Renal cortex interstitium (tissue), 15 donors: ENCODE data around the gene DAGLB. TPM values are rescaled to one million over a fixed set of nuclear protein-coding genes. Genes with fewer than 3 reads are reported as not detected.

Source experiments
- DNase-seq, 11 donors: peaks; one replicate each; pipeline ENCODE4 v3.0.0-alpha.2; 2013; ENCODE audit warnings: low read depth in 9 of 11, low spot score in 4 of 11; ENCODE audit errors: extremely low read depth in 1 of 11
- long read RNA-seq, 16 experiments: transcript quantifications; one replicate each; lab custom pipeline, GENCODE V29; 2026
- polyA plus RNA-seq, 3 donors: library from polyadenylated mRNA; unstranded; fragments of 120-200 nt; gene quantifications; one replicate each; pipeline ENCODE4 v1.2.1, GENCODE V29; 2013; ENCODE audit not compliant: insufficient read length in 3 of 3

The DAGLB gene, protein sequence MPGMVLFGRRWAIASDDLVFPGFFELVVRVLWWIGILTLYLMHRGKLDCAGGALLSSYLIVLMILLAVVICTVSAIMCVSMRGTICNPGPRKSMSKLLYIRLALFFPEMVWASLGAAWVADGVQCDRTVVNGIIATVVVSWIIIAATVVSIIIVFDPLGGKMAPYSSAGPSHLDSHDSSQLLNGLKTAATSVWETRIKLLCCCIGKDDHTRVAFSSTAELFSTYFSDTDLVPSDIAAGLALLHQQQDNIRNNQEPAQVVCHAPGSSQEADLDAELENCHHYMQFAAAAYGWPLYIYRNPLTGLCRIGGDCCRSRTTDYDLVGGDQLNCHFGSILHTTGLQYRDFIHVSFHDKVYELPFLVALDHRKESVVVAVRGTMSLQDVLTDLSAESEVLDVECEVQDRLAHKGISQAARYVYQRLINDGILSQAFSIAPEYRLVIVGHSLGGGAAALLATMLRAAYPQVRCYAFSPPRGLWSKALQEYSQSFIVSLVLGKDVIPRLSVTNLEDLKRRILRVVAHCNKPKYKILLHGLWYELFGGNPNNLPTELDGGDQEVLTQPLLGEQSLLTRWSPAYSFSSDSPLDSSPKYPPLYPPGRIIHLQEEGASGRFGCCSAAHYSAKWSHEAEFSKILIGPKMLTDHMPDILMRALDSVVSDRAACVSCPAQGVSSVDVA
- polyA plus RNA-seq = 10 to 100 TPM; 14.7 to 17.4 (median 17.3) TPM
- long read RNA-seq, donor 1, partial matches to known transcripts = 0 of 2 reads
- long read RNA-seq, donor 1, other reads (novel, unspliced or antisense) = 0 of 2 reads
- long read RNA-seq, donor 2, partial matches to known transcripts = 0 of 1 reads
- long read RNA-seq, donor 2, other reads (novel, unspliced or antisense) = 0 of 1 reads
- long read RNA-seq, donor 3, transcript DAGLB-201 (15 exons, 2,897 nt) = major isoform, 5 of 5 reads
- long read RNA-seq, donor 3, partial matches to known transcripts = 0 of 5 reads
- long read RNA-seq, donor 3, other reads (novel, unspliced or antisense) = 0 of 5 reads
- long read RNA-seq, donor 4 = 0 reads
- long read RNA-seq, donor 5 = 0 reads
- long read RNA-seq, donor 6, partial matches to known transcripts = 0 of 2 reads
- long read RNA-seq, donor 6, other reads (novel, unspliced or antisense) = 0 of 2 reads
- long read RNA-seq, donor 7, transcript DAGLB-201 (15 exons, 2,897 nt) = major isoform, 5 of 5 reads
- long read RNA-seq, donor 7, partial matches to known transcripts = 0 of 5 reads
- long read RNA-seq, donor 7, other reads (novel, unspliced or antisense) = 0 of 5 reads
- long read RNA-seq, donor 8 = 0 reads
- long read RNA-seq, donor 9, partial matches to known transcripts = 0 of 1 reads
- long read RNA-seq, donor 9, other reads (novel, unspliced or antisense) = 0 of 1 reads
- long read RNA-seq, donor 10, partial matches to known transcripts = 6 of 8 reads
- long read RNA-seq, donor 10, other reads (novel, unspliced or antisense) = 0 of 8 reads
- long read RNA-seq, donor 11, partial matches to known transcripts = 0 of 3 reads
- long read RNA-seq, donor 11, other reads (novel, unspliced or antisense) = 0 of 3 reads
- long read RNA-seq, donor 12, partial matches to known transcripts = 0 of 2 reads
- long read RNA-seq, donor 12, other reads (novel, unspliced or antisense) = 0 of 2 reads
- long read RNA-seq, donor 13 = 0 reads
- long read RNA-seq, donor 14, transcript DAGLB-201 (15 exons, 2,897 nt) = major isoform, 5 of 5 reads
- long read RNA-seq, donor 14, partial matches to known transcripts = 0 of 5 reads
- long read RNA-seq, donor 14, other reads (novel, unspliced or antisense) = 0 of 5 reads
- long read RNA-seq, donor 15, partial matches to known transcripts = 0 of 2 reads
- long read RNA-seq, donor 15, other reads (novel, unspliced or antisense) = 0 of 2 reads
- long read RNA-seq, donor 16, transcript DAGLB-201 (15 exons, 2,897 nt) = major isoform, 8 of 8 reads
- long read RNA-seq, donor 16, partial matches to known transcripts = 0 of 8 reads
- long read RNA-seq, donor 16, other reads (novel, unspliced or antisense) = 0 of 8 reads

DNA sequence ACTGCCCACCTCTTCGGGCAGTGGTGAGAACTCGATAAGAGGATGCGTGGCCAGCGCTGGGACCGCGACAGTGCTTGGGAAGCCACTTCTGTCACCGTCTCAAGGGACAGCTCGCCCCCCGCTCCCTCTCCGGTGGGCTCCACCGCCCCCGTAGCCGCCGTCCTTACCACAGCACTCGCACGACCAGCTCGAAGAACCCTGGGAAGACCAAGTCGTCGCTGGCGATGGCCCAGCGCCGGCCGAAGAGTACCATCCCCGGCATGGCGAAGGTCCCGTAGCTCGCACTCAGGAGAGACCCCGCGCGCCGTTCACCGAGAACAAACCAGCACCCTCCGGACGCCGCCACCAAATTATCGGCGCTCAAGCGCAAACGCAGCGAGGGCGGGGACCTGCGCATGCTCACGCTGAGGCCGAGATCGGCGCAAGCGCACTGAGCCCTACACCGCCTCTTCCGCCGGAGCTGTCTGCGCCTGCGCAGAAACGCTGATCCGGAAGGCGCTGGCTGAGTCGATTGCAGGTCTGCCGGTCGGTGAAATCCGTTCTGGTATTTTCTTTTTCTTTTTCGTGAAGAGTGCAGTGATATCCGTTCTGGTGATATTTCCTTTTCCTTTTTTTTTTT is at the start of gene DAGLB:
TSS of gene DAGLB (minus strand) at position 374 of the 619 bp plus-strand sequence. CDS start at position 262, 112 bp downstream.
- DNase-seq = peak; percentile 85 to 94 (median 92)

DNA sequence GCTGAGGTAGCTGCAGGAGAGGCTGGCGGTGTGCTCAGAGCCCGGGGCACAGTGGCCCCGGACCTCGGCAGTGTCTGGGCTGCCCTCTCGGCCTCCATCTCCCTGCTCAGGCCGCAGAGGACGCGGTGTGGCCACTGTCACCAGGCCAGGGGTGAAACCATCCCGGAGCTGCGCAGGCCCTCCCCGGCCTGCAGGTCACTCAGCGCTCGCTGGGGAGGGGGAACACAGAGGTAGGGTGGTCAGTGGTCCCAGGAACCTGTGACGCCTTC is 49.8 kb upstream of the DAGLB start:
- no peak for DNase-seq

DNA sequence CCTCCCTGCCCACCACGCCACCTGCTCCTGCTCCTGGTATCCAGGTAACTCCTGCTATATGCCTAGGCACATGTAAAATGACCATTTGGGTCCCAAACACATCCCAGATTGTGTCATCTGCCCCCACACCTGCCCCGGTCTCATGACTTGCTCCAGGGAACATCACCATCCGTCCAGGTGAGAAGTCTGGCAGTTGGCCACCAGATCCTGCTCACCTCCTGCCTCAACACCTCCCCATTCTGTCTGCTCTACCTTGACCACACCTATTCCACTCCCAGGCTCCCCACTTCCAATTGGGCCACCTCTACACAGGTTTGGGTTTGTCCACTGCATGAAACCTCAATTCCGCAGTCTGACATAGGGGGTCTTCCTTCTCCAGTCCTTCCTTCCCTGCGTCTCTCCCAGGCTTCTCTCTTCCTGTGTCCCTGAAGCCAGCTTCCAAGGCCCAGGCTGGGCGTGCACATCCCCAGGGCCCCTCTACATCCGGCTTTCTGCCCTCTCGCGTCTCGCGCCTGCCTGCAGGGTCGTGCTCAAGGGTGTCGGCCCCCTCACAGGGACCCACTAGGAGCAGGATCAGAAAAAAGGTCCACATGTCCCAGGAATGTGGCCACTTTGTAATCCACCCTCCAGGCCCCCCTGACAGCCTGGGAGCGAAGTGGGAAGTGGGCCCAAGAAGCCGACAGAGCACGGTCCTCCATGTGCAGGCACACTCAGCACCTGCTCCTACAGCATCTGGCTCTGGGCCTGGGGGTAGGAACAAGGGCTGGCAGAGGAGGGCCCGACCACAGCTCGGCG is 49.3 kb upstream of the DAGLB start:
- DNase-seq = no peak

DNA sequence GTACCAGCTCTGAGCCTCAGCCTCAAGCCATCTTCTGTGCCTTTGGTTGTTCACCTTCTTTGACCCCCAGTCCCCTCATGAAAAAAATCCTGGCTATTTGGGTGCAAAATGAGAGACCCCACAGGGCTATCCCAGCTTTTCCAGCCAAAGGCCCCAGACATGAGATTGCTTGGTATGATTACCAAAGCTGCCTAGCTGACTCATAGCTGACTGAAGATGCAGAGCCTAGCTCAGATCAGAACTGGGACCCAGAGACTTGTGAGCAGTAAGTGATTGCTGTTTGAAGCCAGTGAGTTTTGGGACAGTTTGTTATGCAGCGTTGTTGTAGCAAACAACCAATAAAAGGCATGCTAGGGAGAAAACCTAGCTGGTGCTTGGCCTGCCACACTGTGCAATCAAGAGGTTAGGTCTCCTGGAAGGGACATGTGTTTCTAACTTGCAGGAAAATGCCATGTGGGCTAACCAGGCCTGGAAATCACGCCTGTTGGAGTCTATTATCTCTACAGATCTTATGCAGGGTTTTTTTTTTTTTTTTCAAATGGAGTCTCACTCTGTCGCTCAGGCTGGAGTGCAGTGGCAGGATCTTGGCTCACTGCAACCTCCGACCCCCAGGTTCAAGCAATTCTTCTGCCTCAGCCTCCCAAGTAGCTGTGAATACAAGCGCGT is 48.0 kb upstream of the DAGLB start:
- DNase-seq = no peak

DNA sequence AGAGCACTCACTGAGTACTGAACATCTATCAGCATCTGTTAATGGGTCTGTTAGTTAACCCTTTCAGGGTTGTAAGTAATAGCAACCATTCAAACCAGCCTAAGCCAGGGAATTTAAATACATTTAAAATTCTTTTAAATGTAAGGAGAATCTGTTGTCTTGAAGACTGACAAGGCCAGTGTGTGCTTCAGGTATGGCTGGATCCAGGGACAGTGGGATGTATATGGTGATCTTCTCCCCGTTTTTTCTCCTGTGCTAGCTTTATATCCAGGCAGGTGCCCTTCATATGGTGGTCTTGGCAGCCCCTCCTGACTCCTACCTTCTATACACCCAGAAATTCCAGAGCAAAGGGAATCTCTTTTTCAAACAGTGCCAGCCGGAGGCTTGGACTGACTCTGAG is 46.6 kb upstream of the DAGLB start:
- DNase-seq = no peak

DNA sequence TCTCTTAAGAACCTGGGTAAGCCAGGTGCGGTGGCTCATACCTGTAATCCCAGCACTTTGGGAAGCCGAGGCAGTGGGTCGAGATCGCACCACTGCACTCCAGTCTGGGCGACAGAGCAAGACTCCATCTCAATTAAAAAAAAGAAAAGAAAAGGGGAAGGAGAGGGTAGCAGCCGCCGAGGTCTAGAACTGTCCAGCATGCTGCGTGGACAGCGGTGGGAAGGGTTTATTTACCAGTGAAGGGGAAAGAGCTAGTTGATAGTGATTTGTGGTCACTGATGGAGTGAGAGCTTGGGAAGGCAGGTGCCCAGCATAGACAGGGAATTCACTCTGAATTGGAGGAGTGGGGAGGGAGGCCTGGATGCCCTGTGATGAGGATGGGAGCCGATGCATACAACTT is 43.4 kb upstream of the DAGLB start:
- no peak for DNase-seq

DNA sequence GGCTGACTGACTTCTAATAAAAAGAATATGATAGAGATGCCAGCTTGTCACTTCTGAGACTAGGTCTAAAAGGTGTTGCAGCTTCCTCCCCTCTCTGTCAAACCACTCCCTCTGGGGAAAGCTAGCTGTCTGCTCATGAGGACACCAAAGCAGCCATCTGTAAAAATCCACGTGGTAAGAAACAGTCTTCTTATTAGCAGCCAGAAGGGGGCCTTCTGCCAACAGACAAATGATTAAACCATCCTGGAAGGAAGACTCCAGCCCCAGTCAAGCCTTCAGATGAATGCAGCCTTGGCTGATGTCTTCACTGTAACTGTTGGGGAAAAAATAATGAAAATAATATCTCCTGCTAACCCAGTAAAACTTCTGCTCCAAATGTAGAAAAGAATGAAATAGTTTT is 41.9 kb upstream of the DAGLB start:
- DNase-seq = no peak

DNA sequence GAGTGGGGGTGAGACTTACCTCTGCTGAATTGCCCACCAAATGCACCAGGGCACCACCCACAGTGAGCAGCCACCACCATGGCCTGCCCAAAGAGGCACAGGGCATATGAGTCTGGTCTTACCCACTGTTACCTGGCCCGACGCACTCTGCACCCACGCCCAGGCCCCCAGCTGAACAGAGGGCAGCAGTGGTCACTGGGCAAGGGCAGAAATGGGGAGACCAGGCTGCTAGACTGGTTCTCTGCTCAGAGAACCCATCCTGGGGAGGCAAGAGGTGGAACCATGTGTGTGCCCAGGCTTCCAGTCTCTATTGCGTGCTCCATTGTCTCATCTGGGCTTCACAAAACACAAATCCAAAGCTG is 39.4 kb upstream of the DAGLB start:
- DNase-seq = no peak

DNA sequence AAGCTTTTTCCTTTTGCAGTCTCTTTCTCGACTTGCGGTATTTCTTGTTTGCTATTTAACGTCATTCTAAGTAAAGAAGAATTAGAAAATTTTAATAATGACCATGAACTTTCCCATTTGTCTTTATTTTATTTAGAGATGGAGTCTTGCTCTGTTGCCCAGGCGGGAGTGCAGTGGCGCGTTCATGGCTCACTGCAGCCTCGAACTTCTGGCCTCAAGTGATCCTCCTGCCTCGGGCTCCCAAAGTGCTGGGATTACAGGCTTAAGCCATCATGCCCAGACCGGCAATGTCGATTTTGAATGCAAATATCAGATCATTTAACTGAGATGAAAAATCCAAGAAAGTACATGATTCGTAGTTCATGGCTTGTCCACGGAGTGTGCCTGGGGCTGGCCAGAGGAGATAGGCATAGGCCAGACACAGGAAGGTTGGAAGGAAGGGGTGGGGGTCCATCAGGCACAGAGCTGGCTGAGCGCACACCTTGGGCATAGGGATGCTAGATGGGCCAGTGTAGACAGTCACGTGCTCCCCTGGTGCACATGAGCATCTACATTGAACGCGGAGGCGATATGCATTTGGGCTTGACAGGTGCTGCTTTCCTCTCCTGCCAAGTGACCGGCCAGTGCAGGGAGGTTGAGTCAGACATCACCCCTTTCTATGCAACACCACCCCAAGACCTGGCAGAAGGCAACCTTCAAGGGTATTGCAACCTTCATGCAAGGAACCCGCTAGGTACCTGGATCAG is 38.9 kb upstream of the DAGLB start:
- DNase-seq = no peak

DNA sequence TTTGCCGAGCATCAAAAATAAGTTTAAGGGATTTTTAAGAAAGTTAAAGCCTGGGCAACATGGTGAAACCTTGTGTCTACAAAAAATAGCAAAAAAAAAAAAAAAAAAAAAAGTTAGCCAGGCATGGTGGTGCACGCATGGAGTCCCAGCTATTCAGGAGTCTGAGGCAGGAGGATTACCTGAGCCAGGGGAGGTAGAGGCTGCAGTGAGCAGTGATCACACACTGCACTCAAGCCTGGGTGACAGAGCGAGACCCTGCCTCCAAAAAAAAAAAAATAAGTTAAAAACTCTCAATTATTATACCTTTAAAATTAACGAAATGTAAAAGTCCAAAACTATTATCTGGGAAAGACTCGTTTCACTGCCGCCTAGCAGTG is 35.0 kb upstream of the DAGLB start:
- no peak for DNase-seq

DNA sequence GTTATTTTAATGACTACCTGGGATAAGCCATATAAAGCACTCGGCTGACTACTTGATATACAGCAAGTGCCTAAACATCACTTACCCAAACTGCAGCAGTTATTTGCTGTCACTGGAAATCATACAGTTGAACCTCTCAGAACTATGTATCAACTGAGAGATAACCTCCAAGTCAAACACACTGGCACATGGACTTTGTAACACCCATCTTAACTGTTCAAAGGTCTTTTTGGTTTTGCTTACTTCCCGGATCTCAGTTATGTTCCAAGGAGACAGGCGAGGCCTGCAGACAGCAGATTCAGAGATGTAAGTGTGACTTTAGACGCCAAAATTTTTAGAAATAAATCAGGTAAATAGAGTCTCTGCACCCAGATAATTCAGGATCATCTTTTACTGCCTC is 34.6 kb upstream of the DAGLB start:
- no peak for DNase-seq

DNA sequence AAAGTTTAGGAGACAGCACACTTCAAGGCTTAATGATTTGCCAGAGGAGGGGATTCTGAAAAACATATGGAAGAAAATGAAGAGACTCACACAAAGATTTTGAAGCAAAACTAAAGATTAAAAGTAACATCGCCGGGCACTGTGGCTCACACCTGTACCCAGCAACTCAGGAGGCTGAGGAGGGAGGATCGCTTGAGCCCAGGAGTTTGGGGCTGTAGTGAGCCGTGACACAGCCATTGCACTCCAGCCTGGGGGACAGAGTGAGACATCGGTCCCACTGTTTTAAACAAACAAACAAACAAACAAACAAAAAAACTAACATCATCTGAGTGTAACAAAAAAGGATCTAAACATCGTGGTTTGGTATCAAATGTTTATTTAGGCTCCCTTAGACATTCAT is 33.7 kb upstream of the DAGLB start:
- no peak for DNase-seq

DNA sequence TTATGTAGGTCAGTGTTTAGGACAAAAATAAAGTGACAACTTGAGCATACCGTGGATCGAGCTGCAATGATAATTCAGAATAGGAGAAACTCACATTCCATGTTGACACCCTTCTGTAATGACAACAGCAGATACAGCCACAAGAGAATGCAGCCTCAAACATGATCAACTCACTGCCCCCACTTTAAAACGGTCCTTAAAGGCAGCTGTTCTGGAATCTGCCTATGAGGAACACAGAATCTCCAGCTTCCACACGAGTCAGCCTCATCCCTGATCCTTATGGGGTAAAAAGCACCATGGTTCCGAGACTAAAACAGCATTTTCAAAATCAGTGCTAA is 32.5 kb upstream of the DAGLB start:
- no peak for DNase-seq

DNA sequence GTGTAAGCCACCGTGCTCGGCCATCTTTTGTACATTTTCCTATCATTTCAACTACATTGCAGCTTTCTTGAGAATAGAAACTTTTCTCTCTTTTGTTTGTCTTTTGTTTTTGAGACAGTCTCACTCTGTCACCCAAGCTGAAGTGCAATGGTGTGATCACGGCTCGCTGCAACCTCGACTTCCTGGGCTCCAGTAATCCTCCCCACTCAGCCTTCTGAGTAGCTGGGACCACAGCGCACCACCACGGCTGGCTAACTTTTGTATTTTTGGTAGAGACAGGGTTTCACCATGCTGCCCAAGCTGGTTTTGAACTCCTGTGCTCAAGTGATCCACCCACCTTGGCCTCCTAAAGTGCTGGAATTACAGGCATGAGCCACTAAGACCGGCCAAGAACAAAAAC is 31.3 kb upstream of the DAGLB start:
- DNase-seq = no peak

DNA sequence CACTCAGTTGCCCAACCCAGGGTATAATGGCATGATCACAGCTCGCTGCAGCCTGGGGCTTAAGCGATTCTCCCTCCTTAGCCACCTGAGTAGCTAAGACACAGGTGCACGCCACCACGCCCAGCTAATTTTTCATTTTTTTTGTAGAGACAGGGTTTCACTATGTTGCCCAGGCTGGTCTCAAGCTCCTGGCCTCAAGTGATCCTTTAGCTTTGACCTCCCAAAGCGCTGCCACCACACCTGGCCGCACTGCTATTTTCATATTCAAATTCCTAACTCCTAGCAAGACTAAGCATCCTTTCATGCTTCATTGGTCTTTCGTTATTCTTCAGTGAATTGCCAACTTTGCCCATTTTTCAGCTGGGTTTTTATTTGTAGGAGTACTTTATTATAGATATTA is 30.4 kb upstream of the DAGLB start:
- DNase-seq = no peak

DNA sequence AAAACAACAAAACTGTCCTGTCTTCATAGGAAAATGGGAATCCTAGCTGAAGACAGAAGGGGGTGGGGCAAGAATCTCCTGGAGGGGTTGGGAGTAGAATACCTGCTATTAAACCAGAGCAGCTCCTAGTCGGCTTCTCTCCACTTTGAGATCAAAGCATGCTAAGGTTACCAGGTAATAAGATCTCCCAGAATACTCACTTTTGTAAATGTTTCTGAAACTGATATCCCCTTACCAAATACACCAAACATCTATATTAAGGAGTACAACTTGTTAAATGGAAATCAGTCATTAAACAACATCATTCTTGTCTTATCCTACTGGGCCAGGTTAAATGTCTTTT is 29.5 kb upstream of the DAGLB start:
- DNase-seq = peak in 4 of 11 donors; percentile 13 to 39 (median 20)
